ENCODE measurements around the gene ZNF462. TPM values are rescaled to one million over a fixed set of nuclear protein-coding genes. Genes with fewer than 3 reads are reported as not detected.
A peak's percentile ranks its signal among the peaks of the same experiment; 100 is the strongest.

The ZNF462 gene
- total and polyA plus RNA-seq, 2 of the 4 experiments (the other 2 are of a cell fraction): 6.1 to 18.8 TPM

DNA sequence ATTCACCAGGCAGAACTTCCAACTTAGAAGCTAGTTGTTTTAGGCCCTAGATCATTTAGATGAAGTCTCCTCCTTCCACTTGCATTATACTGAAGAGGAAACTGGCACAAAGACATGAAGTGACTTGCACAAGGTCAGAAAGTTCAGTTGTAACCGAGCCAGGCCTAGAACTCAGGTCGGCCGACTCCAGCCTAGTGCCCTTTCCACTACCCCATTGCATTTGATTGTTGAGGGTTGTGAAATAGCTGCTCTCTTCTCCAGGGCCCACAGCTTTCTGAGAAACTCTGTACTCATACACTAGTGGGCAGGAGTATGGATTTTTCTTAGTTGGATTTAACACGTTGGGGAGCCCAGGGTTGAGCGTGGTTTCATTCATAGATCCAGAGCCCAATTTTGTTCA lies 5.6 kb downstream of the ZNF462 start:
- H3K4ac ChIP-seq (ENCODE audit: low read depth, low read length): no peak overlapping the region
- no peak overlapping the region for H3K14ac ChIP-seq (replicated peaks; ENCODE audit: low read depth, low read length)
- H4K5ac ChIP-seq (ENCODE audit: low read depth, low read length): no peak overlapping the region
- no peak overlapping the region for H3K23ac ChIP-seq (ENCODE audit: low read depth, low read length)
- no peaks in the 10 kb centered on the region for H3K27me3 ChIP-seq (ENCODE audit: control insufficient read depth, insufficient read depth, low read length)
- no peaks in the 10 kb centered on the region for H3K9me1 ChIP-seq (ENCODE audit: insufficient read depth, low read length)
- peaks cover 31 to 53% of the 10 kb centered on the region in 2 experiments for H3K79me1 ChIP-seq (ENCODE audit: low read depth in 1 of 2, low read length in 2 of 2)
- BruUV-seq (replicated peaks): no TSS peak
- no peaks in the 10 kb centered on the region for H3K36me3 ChIP-seq (ENCODE audit: control insufficient read depth, insufficient read depth, low read length)
- TF ChIP-seq MAZ (IDR thresholded peaks at IDR 0.05; ENCODE audit: borderline replicate concordance, low read depth, low read length): no peak
- TF ChIP-seq CEBPB (IDR thresholded peaks at IDR 0.05; ENCODE audit: low read depth, low read length): peak; percentile 46; the same call in 1 of the 2 replicates
- no CpG with 5 or more reads among the region's 5 CpGs for WGBS, 2 experiments (ENCODE audit: extremely low coverage in 2 of 2, insufficient read length in 1 of 2)
- dilution Hi-C loops (cut with HindIII; ENCODE audit: low sequenced_read_pairs, unreplicated experiment): no loop called here
- H4K8ac ChIP-seq (ENCODE audit: low read depth in 2 of 2, low read length in 2 of 2): no peak overlapping the region; a peak in 1 of 4 replicates
- no peak overlapping the region for H2BK120ac ChIP-seq (ENCODE audit: low read depth, low read length)
- ChIA-PET POLR2A (ENCODE audit: unreplicated experiment) (no interaction called here), CTCF (interaction anchor here (0.6 to 1.3 kb wide), 2 partner anchors 146 to 175 kb away, joined by 3 to 6 read pairs; no protein-coding TSS in a partner anchor)
- no peak overlapping the region for H2BK15ac ChIP-seq (ENCODE audit: low read depth, low read length)
- H4K20me1 ChIP-seq (ENCODE audit: insufficient read depth, low read length): no peaks in the 10 kb centered on the region
- no peak overlapping the region for H2BK5ac ChIP-seq (ENCODE audit: low read depth, low read length, poor library complexity, severe bottlenecking)
- H3K9ac ChIP-seq (ENCODE audit: low read depth, low read length): no peak overlapping the region
- no peaks in the 10 kb centered on the region for H3K9me3 ChIP-seq (ENCODE audit: control insufficient read depth, insufficient read depth, low read length)
- H3K56ac ChIP-seq (ENCODE audit: extremely low read depth, insufficient read depth, low read length): no peak overlapping the region
- no peak overlapping the region for H2AK9ac ChIP-seq (replicated peaks; ENCODE audit: low read depth, low read length, poor library complexity)
- no peak overlapping the region for H3K4me2 ChIP-seq (ENCODE audit: low read depth, low read length)
- H3K4me3 ChIP-seq (ENCODE audit: insufficient read depth, low read depth, low read length): no peak overlapping the region
- DNase-seq (no peak), ATAC-seq (ENCODE audit: low read depth) (no peak)
- intact Hi-C loops (cut with micrococcal nuclease): loop anchor here (10.0 kb wide), 1 partner anchor 416 kb away; the partner anchor contains the start of gene RAD23B
- no peak overlapping the region for H2BK20ac ChIP-seq (ENCODE audit: low read depth, low read length)
- no peak overlapping the region for H4K91ac ChIP-seq (ENCODE audit: insufficient read depth, low read depth, low read length)
- H3K4me1 ChIP-seq (ENCODE audit: control insufficient read depth, insufficient read depth, low read length): peaks cover 8% of the 10 kb centered on the region
- H3K27ac ChIP-seq (ENCODE audit: insufficient read depth, low read length): no peak overlapping the region
- no peak overlapping the region for H3K18ac ChIP-seq (ENCODE audit: low read depth, low read length)
- in situ Hi-C loops (cut with MboI; ENCODE audit: low sequenced_read_pairs): no loop called here
- H2AFZ ChIP-seq (replicated peaks; ENCODE audit: low read length, poor library complexity): no peak overlapping the region
- no peak overlapping the region for H2AK5ac ChIP-seq (ENCODE audit: low read depth, low read length)
